Lower leg skin (tissue), 3 donors: Measurements from ENCODE around the gene DMD.

ENCODE experiments used
- POLR2A ChIP-seq, 2 donors: fragments of 450-650 bp; IDR thresholded peaks; one replicate each; pipeline ENCODE4 v1.6.1; 2016 to 2017; ENCODE audit warnings: antibody characterized with exemption in 2 of 2, mild to moderate bottlenecking in 1 of 2, moderate library complexity in 1 of 2
- TF ChIP-seq, protein P1 (sequence below), 3 donors: fragments of 450-650 bp; IDR thresholded peaks; one replicate each; pipeline ENCODE4 v1.5.1; 2016; ENCODE audit warnings: antibody characterized with exemption in 3 of 3, mild to moderate bottlenecking in 3 of 3, moderate library complexity in 2 of 3

- TF ChIP-seq, protein P1, sequence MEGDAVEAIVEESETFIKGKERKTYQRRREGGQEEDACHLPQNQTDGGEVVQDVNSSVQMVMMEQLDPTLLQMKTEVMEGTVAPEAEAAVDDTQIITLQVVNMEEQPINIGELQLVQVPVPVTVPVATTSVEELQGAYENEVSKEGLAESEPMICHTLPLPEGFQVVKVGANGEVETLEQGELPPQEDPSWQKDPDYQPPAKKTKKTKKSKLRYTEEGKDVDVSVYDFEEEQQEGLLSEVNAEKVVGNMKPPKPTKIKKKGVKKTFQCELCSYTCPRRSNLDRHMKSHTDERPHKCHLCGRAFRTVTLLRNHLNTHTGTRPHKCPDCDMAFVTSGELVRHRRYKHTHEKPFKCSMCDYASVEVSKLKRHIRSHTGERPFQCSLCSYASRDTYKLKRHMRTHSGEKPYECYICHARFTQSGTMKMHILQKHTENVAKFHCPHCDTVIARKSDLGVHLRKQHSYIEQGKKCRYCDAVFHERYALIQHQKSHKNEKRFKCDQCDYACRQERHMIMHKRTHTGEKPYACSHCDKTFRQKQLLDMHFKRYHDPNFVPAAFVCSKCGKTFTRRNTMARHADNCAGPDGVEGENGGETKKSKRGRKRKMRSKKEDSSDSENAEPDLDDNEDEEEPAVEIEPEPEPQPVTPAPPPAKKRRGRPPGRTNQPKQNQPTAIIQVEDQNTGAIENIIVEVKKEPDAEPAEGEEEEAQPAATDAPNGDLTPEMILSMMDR (IDR thresholded peaks at IDR 0.05): no peak
- TF ChIP-seq POLR2A (IDR thresholded peaks at IDR 0.05): no peak
Observed at GRCh38 chrX:31374786-31375185, 1836.6 kb downstream of the DMD start.
